Endothelial cell of umbilical vein (primary cell): ENCODE measurements around the gene THSD4.

Source experiments
- EZH2 ChIP-seq: IDR thresholded peaks from 2 replicates; pipeline ENCODE4 v1.6.1; 2012; ENCODE audit warnings: borderline replicate concordance, low read depth, mild to moderate bottlenecking, moderate library complexity, low read length, inconsistent platforms; ENCODE audit not compliant: severe bottlenecking
- MAX ChIP-seq: IDR thresholded peaks from 2 replicates; pipeline ENCODE4 v1.6.1; 2011; ENCODE audit not compliant: insufficient read depth, insufficient read length
- MYC ChIP-seq: IDR thresholded peaks from one replicate; pipeline ENCODE4 v1.6.1; 2011; ENCODE audit warnings: mild to moderate bottlenecking, low read depth, low read length
- POLR2A ChIP-seq: IDR thresholded peaks from 2 replicates; pipeline ENCODE4 v1.6.1; 2012; ENCODE audit warnings: low read depth, mild to moderate bottlenecking, control low read depth, low read length
- POLR2AphosphoS5 ChIP-seq: IDR thresholded peaks from 2 replicates; pipeline ENCODE4 v1.6.1; 2012; ENCODE audit warnings: low read depth, mild to moderate bottlenecking, control low read depth, low read length, moderate library complexity; ENCODE audit not compliant: insufficient read depth
- TF ChIP-seq, protein P1 (sequence below), 2 donors: IDR thresholded peaks; 1 replicate in 1 of 2; 2 replicates in 1 of 2; pipeline ENCODE4 v1.5.1; 2011; ENCODE audit warnings: low read length in 2 of 2, mild to moderate bottlenecking in 2 of 2, moderate library complexity in 2 of 2, control low read depth in 1 of 2, inconsistent platforms in 1 of 2, low read depth in 1 of 2; ENCODE audit not compliant: insufficient read depth in 1 of 2; ENCODE audit errors: extremely low read depth in 1 of 2

DNA sequence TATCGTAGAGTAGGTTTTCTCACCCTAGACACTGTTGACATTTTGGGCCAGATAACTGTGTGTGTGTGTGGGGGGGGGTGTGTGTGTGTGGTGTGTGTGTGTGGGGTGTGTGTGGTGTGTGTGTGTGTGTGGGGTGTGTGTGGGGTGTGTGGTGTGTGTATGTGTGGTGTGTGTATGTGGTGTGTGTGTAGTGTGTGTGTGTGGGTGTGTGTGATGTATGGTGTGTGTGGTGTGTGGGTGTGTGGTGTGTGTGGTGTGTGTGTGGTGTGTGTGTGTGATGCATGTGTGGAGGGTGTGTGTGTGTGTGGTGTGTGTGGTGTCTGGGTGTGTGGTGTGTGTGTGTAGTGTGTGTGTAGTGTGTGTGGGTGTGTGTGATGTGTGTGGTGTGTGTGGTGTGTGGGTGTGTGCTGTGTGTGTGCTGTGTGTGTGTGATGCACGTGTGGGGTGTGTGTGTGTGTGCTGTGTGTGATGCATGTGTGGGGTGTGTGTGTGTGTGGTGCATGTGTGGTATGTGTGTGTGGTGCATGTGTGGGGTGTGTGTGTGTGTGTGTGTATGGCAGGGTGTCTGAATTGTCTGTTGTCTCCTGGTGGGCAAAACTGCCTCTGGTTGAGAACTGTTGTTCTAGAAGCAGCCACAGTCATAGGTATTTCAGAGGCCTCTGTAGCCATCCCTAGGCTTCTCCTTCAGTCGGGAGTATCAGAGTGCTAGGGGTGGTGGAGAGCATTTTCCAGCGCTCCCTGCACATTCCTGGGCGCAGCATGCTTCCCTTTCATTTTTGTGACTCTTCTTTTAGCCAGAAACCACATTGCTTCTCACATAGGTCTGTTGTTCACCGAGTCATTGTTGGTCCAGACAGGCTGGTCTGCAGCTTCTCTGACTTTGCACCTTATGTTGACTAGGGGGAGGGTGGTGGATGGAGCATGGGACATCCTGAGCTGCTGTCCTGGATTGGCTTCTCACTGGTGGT lies 84.4 kb downstream of the THSD4 start:
- TF ChIP-seq, protein P1, sequence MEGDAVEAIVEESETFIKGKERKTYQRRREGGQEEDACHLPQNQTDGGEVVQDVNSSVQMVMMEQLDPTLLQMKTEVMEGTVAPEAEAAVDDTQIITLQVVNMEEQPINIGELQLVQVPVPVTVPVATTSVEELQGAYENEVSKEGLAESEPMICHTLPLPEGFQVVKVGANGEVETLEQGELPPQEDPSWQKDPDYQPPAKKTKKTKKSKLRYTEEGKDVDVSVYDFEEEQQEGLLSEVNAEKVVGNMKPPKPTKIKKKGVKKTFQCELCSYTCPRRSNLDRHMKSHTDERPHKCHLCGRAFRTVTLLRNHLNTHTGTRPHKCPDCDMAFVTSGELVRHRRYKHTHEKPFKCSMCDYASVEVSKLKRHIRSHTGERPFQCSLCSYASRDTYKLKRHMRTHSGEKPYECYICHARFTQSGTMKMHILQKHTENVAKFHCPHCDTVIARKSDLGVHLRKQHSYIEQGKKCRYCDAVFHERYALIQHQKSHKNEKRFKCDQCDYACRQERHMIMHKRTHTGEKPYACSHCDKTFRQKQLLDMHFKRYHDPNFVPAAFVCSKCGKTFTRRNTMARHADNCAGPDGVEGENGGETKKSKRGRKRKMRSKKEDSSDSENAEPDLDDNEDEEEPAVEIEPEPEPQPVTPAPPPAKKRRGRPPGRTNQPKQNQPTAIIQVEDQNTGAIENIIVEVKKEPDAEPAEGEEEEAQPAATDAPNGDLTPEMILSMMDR (IDR thresholded peaks at IDR 0.05; ENCODE audit: extremely low read depth in 1 of 2, insufficient read depth in 1 of 2, low read depth in 1 of 2, low read length in 2 of 2): no peak
- TF ChIP-seq POLR2AphosphoS5 (no peak), POLR2A (no peak), MAX (no peak), EZH2 (no peak), MYC (no peak)
